ENCODE measurements around the gene TMEM164. TPM values are rescaled to one million over a fixed set of nuclear protein-coding genes. Genes with fewer than 3 reads are reported as not detected.

TMEM164 gene
- total RNA-seq, 1 donor from 2014 or later, result 18.7 TPM

- Mint-ChIP-seq H3K27me3 (ENCODE audit: unreplicated experiment) (peaks cover 1% of the 10 kb centered on the region), H3K4me1 (ENCODE audit: unreplicated experiment) (peaks cover 8% of the 10 kb centered on the region), H3K4me3 (ENCODE audit: unreplicated experiment) (no peak overlapping the region), H3K27ac (ENCODE audit: unreplicated experiment) (no peak overlapping the region), H3K9me3 (ENCODE audit: unreplicated experiment) (no peaks in the 10 kb centered on the region), H3K36me3 (ENCODE audit: low read depth, unreplicated experiment) (peaks cover 5% of the 10 kb centered on the region)
- TF ChIP-seq CTCF (IDR thresholded peaks at IDR 0.05; ENCODE audit: unreplicated experiment), result no peak
- DNase-seq (ENCODE audit: low spot score), result no peak
Observed at GRCh38 chrX:110015915-110016314, 13.0 kb downstream of the TMEM164 start.

- H3K27ac Mint-ChIP-seq (ENCODE audit: unreplicated experiment), result no peak overlapping the region
- no peaks in the 10 kb centered on the region for H3K27me3 Mint-ChIP-seq (ENCODE audit: unreplicated experiment)
- no peaks in the 10 kb centered on the region for H3K36me3 Mint-ChIP-seq (ENCODE audit: low read depth, unreplicated experiment)
- DNase-seq (ENCODE audit: low spot score), result no peak
- no peak for TF ChIP-seq CTCF (IDR thresholded peaks at IDR 0.05; ENCODE audit: unreplicated experiment)
- H3K4me3 Mint-ChIP-seq (ENCODE audit: unreplicated experiment), result no peak overlapping the region
- no peaks in the 10 kb centered on the region for H3K9me3 Mint-ChIP-seq (ENCODE audit: unreplicated experiment)
- peaks cover 2% of the 10 kb centered on the region for H3K4me1 Mint-ChIP-seq (ENCODE audit: unreplicated experiment)
Observed at GRCh38 chrX:110020536-110020935, 17.6 kb downstream of the TMEM164 start.

GRCh38 chrX:110021258-110022022 is 18.5 kb downstream of the TMEM164 start:
- H3K27me3 Mint-ChIP-seq (ENCODE audit: unreplicated experiment), result no peaks in the 10 kb centered on the region
- TF ChIP-seq CTCF (IDR thresholded peaks at IDR 0.05; ENCODE audit: unreplicated experiment), result no peak
- DNase-seq (ENCODE audit: low spot score), result no peak
- H3K9me3 Mint-ChIP-seq (ENCODE audit: unreplicated experiment), result no peaks in the 10 kb centered on the region
- no peak overlapping the region for H3K27ac Mint-ChIP-seq (ENCODE audit: unreplicated experiment)
- no peaks in the 10 kb centered on the region for H3K4me1 Mint-ChIP-seq (ENCODE audit: unreplicated experiment)
- H3K4me3 Mint-ChIP-seq (ENCODE audit: unreplicated experiment), result no peak overlapping the region
- H3K36me3 Mint-ChIP-seq (ENCODE audit: low read depth, unreplicated experiment), result no peaks in the 10 kb centered on the region

- TF ChIP-seq CTCF (IDR thresholded peaks at IDR 0.05; ENCODE audit: unreplicated experiment), result no peak
Observed at GRCh38 chrX:110022599-110023448, 19.9 kb downstream of the TMEM164 start.

GRCh38 chrX:110025395-110025794 is 22.5 kb downstream of the TMEM164 start:
- H3K36me3 Mint-ChIP-seq (ENCODE audit: low read depth, unreplicated experiment), result no peaks in the 10 kb centered on the region
- H3K4me3 Mint-ChIP-seq (ENCODE audit: unreplicated experiment), result no peak overlapping the region
- no peak for TF ChIP-seq CTCF (IDR thresholded peaks at IDR 0.05; ENCODE audit: unreplicated experiment)
- DNase-seq (ENCODE audit: low spot score), result no peak
- no peak overlapping the region for H3K27ac Mint-ChIP-seq (ENCODE audit: unreplicated experiment)
- H3K9me3 Mint-ChIP-seq (ENCODE audit: unreplicated experiment), result no peaks in the 10 kb centered on the region
- H3K4me1 Mint-ChIP-seq (ENCODE audit: unreplicated experiment), result no peaks in the 10 kb centered on the region
- no peaks in the 10 kb centered on the region for H3K27me3 Mint-ChIP-seq (ENCODE audit: unreplicated experiment)

More at GRCh38 chrX:110022599-110023448, 19.9 kb downstream of the TMEM164 start:
- no peak overlapping the region for H3K27ac Mint-ChIP-seq (ENCODE audit: unreplicated experiment)
- H3K4me1 Mint-ChIP-seq (ENCODE audit: unreplicated experiment), result no peaks in the 10 kb centered on the region
- DNase-seq (ENCODE audit: low spot score), result no peak
- no peaks in the 10 kb centered on the region for H3K27me3 Mint-ChIP-seq (ENCODE audit: unreplicated experiment)
- no peak overlapping the region for H3K4me3 Mint-ChIP-seq (ENCODE audit: unreplicated experiment)
- H3K36me3 Mint-ChIP-seq (ENCODE audit: low read depth, unreplicated experiment), result no peaks in the 10 kb centered on the region
- H3K9me3 Mint-ChIP-seq (ENCODE audit: unreplicated experiment), result no peaks in the 10 kb centered on the region
